Neuronal stem cell (in vitro differentiated cells): ENCODE results near the gene ZFR.

Source experiments
- DNase-seq: peaks from one replicate; pipeline ENCODE4 v3.0.0-alpha.2; 2013; ENCODE audit warnings: low spot score
- H2AFZ ChIP-seq: one replicate; pipeline ENCODE4 v1.6.1; 2013; ENCODE audit warnings: mild to moderate bottlenecking, low read length, inconsistent platforms
- H2AK5ac ChIP-seq: 2 replicates; pipeline ENCODE4 v1.6.1; 2013; ENCODE audit warnings: low read depth, mild to moderate bottlenecking, inconsistent platforms, low read length, moderate library complexity, mixed read lengths
- H2BK120ac ChIP-seq: 2 replicates; pipeline ENCODE4 v1.6.1; 2013; ENCODE audit warnings: low read depth, mild to moderate bottlenecking, inconsistent platforms, low read length, moderate library complexity, mixed read lengths
- H2BK12ac ChIP-seq: one replicate; pipeline ENCODE4 v1.6.1; 2013; ENCODE audit warnings: low read length, inconsistent platforms
- H2BK15ac ChIP-seq: 2 replicates; pipeline ENCODE4 v1.6.1; 2013; ENCODE audit warnings: mild to moderate bottlenecking, low read length, inconsistent platforms, mixed read lengths
- H2BK5ac ChIP-seq: one replicate; pipeline ENCODE4 v1.6.1; 2013; ENCODE audit warnings: inconsistent platforms, mild to moderate bottlenecking, low read length, moderate library complexity
- H3K14ac ChIP-seq: one replicate; pipeline ENCODE4 v1.6.1; 2013; ENCODE audit warnings: low read length, inconsistent platforms
- H3K18ac ChIP-seq: 2 replicates; pipeline ENCODE4 v1.6.1; 2013; ENCODE audit warnings: low read length, inconsistent platforms
- H3K23ac ChIP-seq: 2 replicates; pipeline ENCODE4 v1.6.1; 2013; ENCODE audit warnings: low read depth, mild to moderate bottlenecking, mixed read lengths, low read length, inconsistent platforms; ENCODE audit not compliant: poor library complexity
- H3K27ac ChIP-seq: replicated peaks from 3 replicates; pipeline ENCODE4 v1.5.1; 2013; ENCODE audit warnings: low read length, inconsistent platforms
- H3K27me3 ChIP-seq, 3 experiments: 2 replicates each; pipeline ENCODE4 v1.6.1; 2013; ENCODE audit warnings: low read length in 3 of 3, mild to moderate bottlenecking in 2 of 3, inconsistent platforms in 1 of 3, low read depth in 1 of 3, mixed read lengths in 1 of 3, moderate library complexity in 1 of 3; ENCODE audit not compliant: control insufficient read depth in 3 of 3, insufficient read depth in 3 of 3
- H3K36me3 ChIP-seq, 2 donors: replicated peaks in 1 of 2; 2 replicates each; pipeline ENCODE4 v1.6.1; 2013; ENCODE audit warnings: low read length in 2 of 2; ENCODE audit not compliant: control insufficient read depth in 2 of 2, insufficient read depth in 2 of 2
- H3K4ac ChIP-seq: 2 replicates; pipeline ENCODE4 v1.6.1; 2013; ENCODE audit warnings: inconsistent platforms, mild to moderate bottlenecking, low read length, moderate library complexity
- H3K4me1 ChIP-seq, 2 donors: 1 replicate in 1 of 2; 2 replicates in 1 of 2; pipeline ENCODE4 v1.6.1; 2013; ENCODE audit warnings: low read length in 2 of 2, low read depth in 1 of 2; ENCODE audit not compliant: control insufficient read depth in 2 of 2, insufficient read depth in 1 of 2
- H3K4me2 ChIP-seq: one replicate; pipeline ENCODE4 v1.6.1; 2013; ENCODE audit warnings: mild to moderate bottlenecking, low read length, inconsistent platforms; ENCODE audit not compliant: insufficient read depth, poor library complexity, severe bottlenecking
- H3K4me3 ChIP-seq, 2 donors: 2 replicates each; pipeline ENCODE4 v1.5.1; 2013; ENCODE audit warnings: low read length in 2 of 2, mild to moderate bottlenecking in 2 of 2, inconsistent platforms in 1 of 2, moderate library complexity in 1 of 2
- H3K79me1 ChIP-seq: one replicate; pipeline ENCODE4 v1.6.1; 2013; ENCODE audit warnings: low read depth, mild to moderate bottlenecking, inconsistent platforms, low read length, moderate library complexity
- H3K9ac ChIP-seq: one replicate; pipeline ENCODE4 v1.6.1; 2013; ENCODE audit warnings: mild to moderate bottlenecking, low read depth, low read length, inconsistent platforms; ENCODE audit not compliant: poor library complexity
- H3K9me3 ChIP-seq, 2 donors: replicated peaks in 1 of 2; 2 replicates each; pipeline versions ENCODE3 to v1.6.1; 2013; ENCODE audit warnings: low read length in 2 of 2, mild to moderate bottlenecking in 2 of 2, inconsistent platforms in 1 of 2, low read depth in 1 of 2, mixed read lengths in 1 of 2, moderate library complexity in 1 of 2; ENCODE audit not compliant: control insufficient read depth in 2 of 2, insufficient read depth in 1 of 2
- H4K8ac ChIP-seq: one replicate; pipeline ENCODE4 v1.6.1; 2013; ENCODE audit warnings: low read depth, mild to moderate bottlenecking, inconsistent platforms, low read length, moderate library complexity
- H4K91ac ChIP-seq: one replicate; pipeline ENCODE4 v1.6.1; 2013; ENCODE audit warnings: low read length, low read depth, mild to moderate bottlenecking, inconsistent platforms; ENCODE audit not compliant: poor library complexity
- WGBS, 2 donors: extraction: QIAGEN DNeasy Blood & Tissue Kit; methylation state at CpG; one replicate each; pipeline ENCODE4 v1.1.7; 2013; ENCODE audit warnings: missing lambda C conversion rate in 2 of 2, mixed read lengths in 1 of 2; ENCODE audit not compliant: insufficient read length in 2 of 2, insufficient replicate concordance in 1 of 2; ENCODE audit errors: extremely low coverage in 2 of 2; 5-methylcytosine and 5-hydroxymethylcytosine counted together

The ZFR gene

DNA sequence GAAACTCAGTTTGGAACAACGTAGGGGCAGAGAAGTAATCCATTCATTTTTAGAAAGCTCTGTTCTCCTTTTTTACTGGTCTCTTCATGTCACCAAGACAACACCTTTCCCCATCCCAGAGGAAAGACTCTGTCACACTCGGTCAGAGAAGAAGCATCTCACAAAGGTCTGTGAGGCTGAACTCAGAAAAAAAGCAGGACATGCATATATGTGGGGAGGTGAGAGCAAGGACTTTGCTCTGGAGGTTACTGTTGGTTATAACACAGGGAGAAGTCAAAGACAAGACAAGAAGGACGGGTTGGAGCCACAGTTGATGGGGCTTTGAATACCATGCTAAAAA is 112.6 kb downstream of the ZFR start:
- no CpG with 5 or more reads among the region's 3 CpGs for WGBS, 2 donors
- no peak overlapping the region for H3K27ac ChIP-seq

DNA sequence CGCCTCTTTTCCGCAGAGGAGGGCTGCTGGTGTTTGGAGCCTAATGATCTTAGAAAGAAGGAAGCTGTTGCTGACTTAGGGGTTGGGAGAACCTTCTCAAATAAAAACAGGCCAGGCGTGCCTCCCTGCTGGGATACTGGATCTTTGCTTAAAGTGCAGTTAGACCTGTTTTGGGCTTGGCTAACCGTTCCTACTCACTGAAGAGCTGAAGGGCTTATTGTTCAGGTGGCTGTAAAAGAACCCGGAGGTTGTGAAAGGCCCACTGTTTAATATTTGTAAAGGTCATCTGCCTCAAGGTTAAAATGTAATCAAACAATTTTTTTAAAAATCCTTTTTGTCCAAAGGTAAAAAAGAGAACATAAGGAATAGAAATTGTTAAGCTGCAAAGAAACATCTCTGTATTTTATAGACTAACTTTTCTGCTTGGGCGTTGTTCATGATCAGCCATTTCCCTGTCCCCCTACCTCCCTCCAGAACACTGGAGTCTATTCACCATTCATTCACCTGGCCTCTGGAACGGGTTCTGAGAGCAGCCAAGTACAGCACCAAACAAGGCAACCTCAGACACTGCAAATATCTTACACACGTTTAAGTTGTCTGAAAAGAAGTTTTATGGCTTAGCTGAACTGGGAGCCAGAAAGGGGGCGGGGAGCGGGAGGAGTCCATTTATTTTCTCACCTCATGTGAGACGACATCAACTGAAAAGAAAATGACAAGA is 113.2 kb downstream of the ZFR start:
- Histone ChIP-seq H2BK120ac (no peak overlapping the region), H3K4me3 (no peak overlapping the region), H2AK5ac (no peak overlapping the region), H3K36me3 (no peaks in the 10 kb centered on the region), H2BK15ac (no peak overlapping the region), H3K4ac (no peak overlapping the region), H2BK5ac (no peak overlapping the region), H3K23ac (no peak overlapping the region), H2BK12ac (no peak overlapping the region), H2AFZ (no peak overlapping the region), H3K27me3 (peaks cover 0 to 5% (median 0%) of the 10 kb centered on the region in 3 experiments), H3K4me2 (no peak overlapping the region), H3K14ac (no peak overlapping the region), H3K27ac (no peak overlapping the region), H3K79me1 (no peaks in the 10 kb centered on the region), H4K91ac (no peak overlapping the region), H3K9me3 (no peaks in the 10 kb centered on the region), H3K9ac (no peak overlapping the region), H4K8ac (no peak overlapping the region), H3K18ac (no peak overlapping the region), H3K4me1 (peaks cover 0 to 2% of the 10 kb centered on the region in 2 donors)
- no peak for DNase-seq
- WGBS, 2 donors = no CpG with 5 or more reads among the region's 11 CpGs

More for the DNA sequence above, 112.6 kb downstream of the ZFR start:
- no peak overlapping the region for H2BK5ac ChIP-seq
- no peak overlapping the region for H3K18ac ChIP-seq
- H2BK12ac ChIP-seq = no peak overlapping the region
- no peak overlapping the region for H3K4me3 ChIP-seq
- H2AFZ ChIP-seq = no peak overlapping the region
- H3K27me3 ChIP-seq = peaks cover 0 to 5% (median 0%) of the 10 kb centered on the region in 3 experiments
- H3K14ac ChIP-seq = no peak overlapping the region
- no peak overlapping the region for H2BK15ac ChIP-seq
- no peaks in the 10 kb centered on the region for H3K79me1 ChIP-seq
- no peak overlapping the region for H4K8ac ChIP-seq
- H3K4ac ChIP-seq = no peak overlapping the region
- no peaks in the 10 kb centered on the region for H3K36me3 ChIP-seq
- no peak overlapping the region for H3K23ac ChIP-seq
- H2BK120ac ChIP-seq = no peak overlapping the region
- H4K91ac ChIP-seq = no peak overlapping the region
- no peak overlapping the region for H2AK5ac ChIP-seq
- no peak for DNase-seq
- no peak overlapping the region for H3K9ac ChIP-seq
- H3K4me2 ChIP-seq = no peak overlapping the region
- peaks cover 0 to 2% of the 10 kb centered on the region in 2 donors for H3K4me1 ChIP-seq
- H3K9me3 ChIP-seq = no peaks in the 10 kb centered on the region

DNA sequence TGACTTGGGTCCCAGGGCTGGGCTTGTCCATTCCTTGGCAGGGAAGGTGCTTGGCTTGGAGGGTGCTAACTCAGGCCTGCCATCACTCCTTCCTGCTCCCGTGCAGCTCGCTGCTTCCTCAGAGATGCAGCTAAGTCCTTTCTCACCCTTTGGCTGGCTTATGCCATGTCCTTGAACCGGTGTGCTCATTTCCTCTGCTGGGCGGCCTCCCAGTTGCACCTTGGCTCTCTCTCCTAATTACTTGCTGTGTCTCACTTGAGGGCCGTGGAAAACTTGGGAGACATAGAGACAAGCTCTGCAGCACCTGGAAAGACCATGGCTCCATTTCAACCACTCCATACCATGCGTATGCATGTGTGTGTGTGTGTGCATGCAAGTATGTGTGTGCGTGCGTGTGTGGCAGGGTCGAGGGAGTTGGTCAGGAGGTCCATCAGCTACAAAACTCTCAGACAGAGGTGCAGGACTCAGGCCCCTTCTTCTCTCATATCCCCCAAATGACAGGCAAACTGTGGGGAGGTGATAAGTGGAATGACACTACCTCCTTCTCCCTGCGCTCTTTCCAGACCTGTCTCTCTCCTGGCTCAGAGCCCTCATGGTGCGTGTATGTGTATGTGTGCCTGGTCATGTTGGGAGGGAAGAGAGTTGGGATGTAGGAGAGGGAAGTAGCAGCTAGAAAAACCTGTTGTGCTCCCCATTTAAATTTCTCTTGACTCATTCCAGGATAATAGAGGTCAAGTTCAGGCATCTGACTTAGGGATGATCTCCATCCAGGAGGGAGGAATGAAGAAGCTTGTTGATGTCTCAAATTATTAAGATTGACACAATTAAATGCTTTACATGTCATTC is 114.2 kb downstream of the ZFR start:
- Histone ChIP-seq H3K9ac (no peak overlapping the region), H3K9me3 (no peaks in the 10 kb centered on the region), H3K27me3 (peaks cover 0 to 5% (median 0%) of the 10 kb centered on the region in 3 experiments), H2BK120ac (no peak overlapping the region), H3K79me1 (no peaks in the 10 kb centered on the region), H3K4me1 (peaks cover 0 to 2% of the 10 kb centered on the region in 2 donors), H3K4me3 (no peak overlapping the region), H3K27ac (no peak overlapping the region), H3K36me3 (no peaks in the 10 kb centered on the region), H2AFZ (no peak overlapping the region), H4K8ac (no peak overlapping the region), H3K23ac (no peak overlapping the region), H2AK5ac (peak overlapping the region; percentile 91), H3K4me2 (no peak overlapping the region), H3K18ac (peak overlapping the region; percentile 57), H3K14ac (no peak overlapping the region), H2BK12ac (no peak overlapping the region), H3K4ac (no peak overlapping the region), H2BK15ac (no peak overlapping the region), H4K91ac (no peak overlapping the region), H2BK5ac (no peak overlapping the region)
- no peak for DNase-seq
- WGBS, 2 donors = no CpG with 5 or more reads among the region's 11 CpGs

DNA sequence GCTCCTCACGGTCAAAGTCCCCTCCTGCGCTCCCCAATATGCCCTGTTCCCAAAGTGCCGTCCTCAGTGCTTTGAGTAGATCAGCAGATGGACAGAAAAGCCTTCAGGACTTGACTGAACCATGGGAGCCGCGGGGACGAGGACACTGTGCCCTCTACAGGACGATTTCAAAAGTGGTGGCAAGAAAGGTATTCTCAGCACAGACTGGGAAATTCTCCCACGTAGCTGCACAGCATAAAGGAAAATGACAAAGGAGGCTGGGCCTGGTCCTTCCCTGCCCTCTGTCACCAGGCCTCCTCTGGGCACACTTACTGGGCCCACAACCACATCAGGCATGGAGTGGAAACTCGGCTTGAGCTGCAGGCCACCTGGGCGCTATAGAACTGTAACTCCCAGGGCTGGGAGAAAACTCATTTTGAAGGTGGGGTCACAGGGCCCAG is 115.1 kb downstream of the ZFR start:
- Histone ChIP-seq H3K4me2 (no peak overlapping the region), H2BK5ac (no peak overlapping the region), H3K9me3 (no peaks in the 10 kb centered on the region), H3K23ac (no peak overlapping the region), H4K91ac (no peak overlapping the region), H3K9ac (no peak overlapping the region), H2AFZ (peak overlapping the region; percentile 29), H2BK120ac (no peak overlapping the region), H2BK15ac (no peak overlapping the region), H4K8ac (no peak overlapping the region), H3K4me3 (no peak overlapping the region), H3K18ac (peak overlapping the region; percentile 64), H3K14ac (peak overlapping the region; percentile 82), H3K27me3 (peaks cover 0 to 5% (median 0%) of the 10 kb centered on the region in 3 experiments), H3K27ac (no peak overlapping the region), H3K79me1 (no peaks in the 10 kb centered on the region), H3K36me3 (no peaks in the 10 kb centered on the region), H2BK12ac (no peak overlapping the region), H2AK5ac (peak overlapping the region; percentile 88), H3K4ac (no peak overlapping the region), H3K4me1 (peaks cover 0 to 2% of the 10 kb centered on the region in 2 donors)
- WGBS, 2 donors = no CpG with 5 or more reads among the region's 10 CpGs
- peak; percentile 47 for DNase-seq
